ENCODE results near the gene CLRN3. TPM values are rescaled to one million over a fixed set of nuclear protein-coding genes. Genes with fewer than 3 reads are reported as not detected.

Gene CLRN3, protein sequence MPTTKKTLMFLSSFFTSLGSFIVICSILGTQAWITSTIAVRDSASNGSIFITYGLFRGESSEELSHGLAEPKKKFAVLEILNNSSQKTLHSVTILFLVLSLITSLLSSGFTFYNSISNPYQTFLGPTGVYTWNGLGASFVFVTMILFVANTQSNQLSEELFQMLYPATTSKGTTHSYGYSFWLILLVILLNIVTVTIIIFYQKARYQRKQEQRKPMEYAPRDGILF
- 10 to 100 TPM; 18.4 to 22.8 (median 21.4) TPM for polyA plus RNA-seq (ENCODE audit: insufficient read length in 3 of 3)

- DNase-seq (ENCODE audit: low read depth in 3 of 3, low spot score in 2 of 3): no peak
These were observed at the start of gene CLRN3 for GRCh38 chr10:127892743-127893142. Gene CLRN3 (minus strand): TSS chr10:127892941. CDS start chr10:127892784, 157 bp downstream.

DNA sequence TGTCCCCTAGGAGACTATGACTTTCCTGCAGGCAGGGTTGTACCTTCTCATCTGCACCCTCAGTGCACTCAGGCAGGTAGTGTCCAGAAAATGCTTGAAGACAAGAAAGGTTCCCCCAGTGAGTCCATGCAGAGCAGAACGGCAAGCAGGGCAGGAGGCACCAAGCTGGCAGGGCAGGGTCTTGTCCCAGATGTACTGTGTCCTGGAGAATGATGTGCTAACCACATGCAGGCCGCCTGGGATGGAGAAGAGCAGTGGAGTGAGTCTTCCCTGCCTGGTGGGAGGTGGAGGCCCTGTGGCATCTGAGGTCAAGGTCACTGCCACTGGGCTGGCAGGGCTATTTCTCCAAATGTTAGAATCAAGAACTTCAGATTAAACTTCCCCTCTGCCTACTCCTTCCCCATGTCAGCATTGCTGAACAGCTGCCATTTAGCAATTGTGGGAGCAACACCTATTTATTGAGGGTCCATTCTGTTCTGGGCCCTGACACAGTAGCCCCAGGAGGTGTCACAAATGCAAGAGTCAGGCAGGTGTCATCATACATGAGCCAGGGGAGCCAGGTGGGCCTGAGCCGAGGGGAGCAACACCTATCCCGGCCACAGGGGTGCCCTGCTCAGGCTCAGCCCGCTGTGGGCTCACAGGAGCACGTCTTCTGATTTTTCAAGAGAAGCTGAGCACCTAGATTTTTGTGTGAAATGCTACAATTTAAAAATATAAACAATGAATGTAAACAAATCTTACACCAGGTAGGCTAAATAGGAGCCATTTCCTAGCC, 48.3 kb upstream of the CLRN3 start:
- DNase-seq (ENCODE audit: low read depth in 3 of 3, low spot score in 2 of 3): no peak

GRCh38 chr10:127939786-127940330, 47.1 kb upstream of the CLRN3 start:
- DNase-seq (ENCODE audit: low read depth in 3 of 3, low spot score in 2 of 3): no peak

DNA sequence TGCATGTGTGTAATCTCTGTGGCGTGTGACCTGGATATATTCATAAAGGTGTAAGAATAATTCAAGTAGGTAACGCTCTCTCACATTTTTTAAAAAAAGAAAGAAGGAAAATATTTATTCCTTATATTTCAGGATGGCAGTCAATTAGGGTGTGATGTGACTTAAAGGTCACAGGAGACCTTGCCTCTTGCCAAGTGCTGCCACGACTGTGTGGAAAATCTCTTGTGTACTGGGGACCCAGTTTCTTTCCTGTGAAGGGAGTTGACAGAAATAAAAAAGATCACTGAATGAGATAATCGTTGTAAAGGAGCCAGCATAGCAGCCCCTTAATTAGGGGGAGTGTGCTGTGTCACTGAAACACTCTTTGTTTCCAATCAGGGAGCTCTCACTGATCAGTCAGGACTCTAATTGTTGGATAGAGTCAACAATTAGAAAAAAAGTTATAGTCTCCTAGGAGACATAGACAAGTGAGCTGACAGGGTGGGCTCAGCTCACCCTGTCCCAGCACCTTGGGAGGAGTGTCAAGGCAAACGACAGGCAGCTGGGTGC, 45.2 kb upstream of the CLRN3 start:
- DNase-seq (ENCODE audit: low read depth in 3 of 3, low spot score in 2 of 3): no peak

- DNase-seq (ENCODE audit: low read depth in 3 of 3, low spot score in 2 of 3): no peak
These were observed 44.3 kb upstream of the CLRN3 start for GRCh38 chr10:127937069-127937468.

DNA sequence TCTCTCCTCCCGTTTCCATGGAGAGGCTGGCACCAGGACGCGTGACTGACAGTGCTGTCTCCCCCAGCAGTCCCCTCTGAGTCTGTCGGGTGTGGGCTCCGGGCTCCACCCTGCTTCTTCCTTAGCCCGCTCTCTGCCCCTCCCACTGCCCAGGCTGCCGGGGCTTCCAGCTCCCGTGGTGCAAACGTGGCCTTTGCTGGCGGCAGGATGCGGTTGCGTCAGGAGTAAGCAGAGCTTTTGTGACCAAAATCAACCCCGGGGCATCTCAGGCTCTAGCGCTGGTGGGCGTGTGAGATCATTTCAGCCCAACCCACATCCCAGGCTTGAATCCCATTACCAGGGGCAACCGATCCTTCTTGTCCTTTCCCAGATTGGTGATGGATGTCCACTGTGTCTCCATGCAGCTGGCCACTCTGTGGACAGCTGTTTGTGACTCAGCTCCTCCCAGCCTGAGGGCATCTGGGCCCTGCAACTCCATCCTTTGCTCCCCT, 42.4 kb upstream of the CLRN3 start:
- no peak for DNase-seq (ENCODE audit: low read depth in 3 of 3, low spot score in 2 of 3)

DNA sequence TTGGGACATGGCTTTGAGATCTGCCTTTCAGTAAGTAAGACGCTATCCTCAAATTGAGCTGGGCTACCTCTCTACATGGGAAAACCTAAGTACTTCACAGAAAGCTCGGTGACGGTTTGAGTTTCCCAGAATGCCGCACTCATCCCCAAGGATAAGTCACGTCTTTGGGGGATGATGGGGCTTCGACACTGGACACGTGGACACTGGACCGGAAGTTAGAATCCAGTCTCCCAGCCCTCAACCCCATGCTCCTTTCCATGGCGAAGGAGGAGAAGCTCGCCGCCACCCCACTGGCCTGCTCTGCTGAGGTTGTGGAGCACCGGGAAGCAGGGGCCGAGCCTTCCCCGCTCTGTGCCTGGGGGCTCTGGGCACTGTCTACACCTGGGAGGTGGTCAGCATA, 41.6 kb upstream of the CLRN3 start:
- DNase-seq (ENCODE audit: low read depth in 3 of 3, low spot score in 2 of 3): no peak

DNA sequence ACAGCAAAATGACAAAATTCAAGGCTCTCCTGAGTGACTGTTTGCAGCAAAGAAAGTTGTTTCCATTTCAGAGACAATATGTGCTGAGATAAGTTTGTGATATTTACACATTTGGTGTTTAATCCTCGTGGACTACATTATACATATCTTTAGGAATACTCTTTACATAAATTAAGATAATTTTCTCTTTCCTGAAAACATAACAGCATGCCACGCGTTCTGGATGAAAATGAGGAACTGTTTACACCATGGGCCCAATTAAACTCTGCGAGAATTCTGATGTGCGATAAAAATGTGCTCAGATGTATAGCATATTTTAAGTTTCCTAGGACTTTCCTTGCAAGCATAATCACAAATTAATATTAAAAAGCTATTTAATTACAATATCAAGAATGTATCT, 40.5 kb upstream of the CLRN3 start:
- no peak for DNase-seq (ENCODE audit: low read depth in 3 of 3, low spot score in 2 of 3)

DNA sequence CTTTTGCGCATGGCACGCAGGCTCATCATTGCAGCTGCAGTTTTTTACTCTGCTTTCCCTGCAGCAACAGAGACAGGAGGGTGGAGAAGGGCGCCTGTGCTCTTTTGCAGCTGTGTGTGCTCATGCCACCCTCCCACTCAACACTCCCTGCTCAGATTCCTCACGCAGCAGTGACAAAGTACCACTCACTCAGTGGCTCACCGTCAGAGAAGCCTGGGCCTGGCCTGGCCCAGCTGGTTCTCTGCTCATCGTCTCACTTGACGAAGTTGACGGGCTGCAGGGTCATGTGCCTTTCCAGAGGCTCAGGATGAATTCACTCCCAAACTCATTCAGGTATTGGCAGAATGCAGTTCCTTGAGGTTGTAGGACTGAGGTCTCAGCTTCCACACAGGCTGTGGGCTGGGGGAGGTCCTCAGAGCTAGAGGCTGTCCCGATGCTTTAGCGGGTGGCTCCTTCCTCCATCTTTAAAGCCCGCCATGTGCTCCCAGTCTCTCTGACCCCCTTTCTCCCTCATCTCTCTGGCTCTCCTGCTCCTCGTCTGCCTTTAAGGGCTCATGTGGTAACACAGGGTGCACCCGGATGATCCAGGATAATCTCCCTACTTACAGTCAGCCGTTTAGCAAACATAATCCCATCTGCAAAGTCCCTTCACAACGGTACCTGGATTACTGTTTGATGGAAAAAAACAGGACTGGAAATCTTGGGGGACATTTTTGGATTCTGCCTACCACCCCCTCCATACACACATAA, 40.0 kb upstream of the CLRN3 start:
- no peak for DNase-seq (ENCODE audit: low read depth in 3 of 3, low spot score in 2 of 3)

GRCh38 chr10:127928021-127928806, 35.5 kb upstream of the CLRN3 start:
- no peak for DNase-seq (ENCODE audit: low read depth in 3 of 3, low spot score in 2 of 3)

GRCh38 chr10:127926455-127926854, 33.7 kb upstream of the CLRN3 start:
- DNase-seq (ENCODE audit: low read depth in 3 of 3, low spot score in 2 of 3): no peak

DNA sequence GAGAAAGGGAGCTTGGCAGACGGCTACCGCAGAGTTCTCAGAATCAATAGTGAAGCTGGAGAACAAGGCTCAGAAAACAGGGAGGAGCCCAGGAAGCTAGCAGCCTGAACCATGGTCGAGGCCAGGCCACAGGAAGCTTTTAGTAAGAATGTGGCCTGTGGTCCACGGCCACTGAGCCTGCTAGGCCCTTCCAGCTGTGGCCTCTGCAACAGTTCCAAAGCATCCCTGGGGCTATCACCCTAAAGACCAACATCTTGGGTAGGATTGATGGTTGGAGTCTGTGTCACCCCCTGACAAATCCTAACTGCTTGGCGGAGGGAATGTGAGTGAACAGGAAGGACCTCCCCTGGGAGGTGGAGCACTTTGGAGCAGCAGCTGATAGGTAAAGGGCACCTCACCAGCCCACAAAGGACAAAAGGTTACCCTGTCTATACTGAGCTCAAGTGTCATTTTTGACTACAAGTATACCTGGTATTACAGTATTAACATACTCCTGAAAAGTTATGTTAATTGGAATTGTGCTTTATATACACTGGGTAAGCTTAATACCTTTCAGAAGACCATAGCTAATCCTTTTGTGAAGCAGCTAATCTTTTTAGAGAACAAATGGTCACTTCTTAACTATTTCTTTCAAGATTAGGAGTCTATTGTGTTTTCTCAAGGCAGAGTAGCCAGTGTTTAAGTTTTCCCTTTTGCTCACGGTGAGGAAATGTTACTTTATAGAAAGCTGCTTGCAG, 32.9 kb upstream of the CLRN3 start:
- DNase-seq (ENCODE audit: low read depth in 3 of 3, low spot score in 2 of 3): no peak

GRCh38 chr10:127923646-127924045, 30.9 kb upstream of the CLRN3 start:
- DNase-seq (ENCODE audit: low read depth in 3 of 3, low spot score in 2 of 3): no peak

- no peak for DNase-seq (ENCODE audit: low read depth in 3 of 3, low spot score in 2 of 3)
These were observed 30.1 kb upstream of the CLRN3 start for GRCh38 chr10:127922675-127923366.

DNA sequence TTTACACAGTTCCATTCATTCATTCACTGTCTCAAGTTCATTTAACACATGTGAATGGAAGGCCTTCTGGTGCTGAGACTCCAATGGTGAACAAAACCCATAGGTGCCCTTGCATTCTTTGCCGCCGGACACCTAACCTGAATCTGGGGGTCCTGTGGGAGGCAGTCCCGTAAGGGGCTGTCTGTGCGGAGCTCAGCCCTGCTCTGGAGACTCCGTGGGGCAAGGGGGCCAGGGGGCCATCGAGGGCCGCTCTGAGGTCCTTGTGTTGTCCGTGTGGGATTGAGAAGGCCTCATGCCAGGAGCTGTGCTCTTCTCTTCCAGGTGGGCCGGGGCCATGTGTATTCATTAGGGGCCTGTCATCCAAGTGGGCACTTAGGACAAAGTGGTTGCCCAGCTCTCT, 29.5 kb upstream of the CLRN3 start:
- DNase-seq (ENCODE audit: low read depth in 3 of 3, low spot score in 2 of 3): no peak

GRCh38 chr10:127921753-127922145, 29.0 kb upstream of the CLRN3 start:
- no peak for DNase-seq (ENCODE audit: low read depth in 3 of 3, low spot score in 2 of 3)

DNA sequence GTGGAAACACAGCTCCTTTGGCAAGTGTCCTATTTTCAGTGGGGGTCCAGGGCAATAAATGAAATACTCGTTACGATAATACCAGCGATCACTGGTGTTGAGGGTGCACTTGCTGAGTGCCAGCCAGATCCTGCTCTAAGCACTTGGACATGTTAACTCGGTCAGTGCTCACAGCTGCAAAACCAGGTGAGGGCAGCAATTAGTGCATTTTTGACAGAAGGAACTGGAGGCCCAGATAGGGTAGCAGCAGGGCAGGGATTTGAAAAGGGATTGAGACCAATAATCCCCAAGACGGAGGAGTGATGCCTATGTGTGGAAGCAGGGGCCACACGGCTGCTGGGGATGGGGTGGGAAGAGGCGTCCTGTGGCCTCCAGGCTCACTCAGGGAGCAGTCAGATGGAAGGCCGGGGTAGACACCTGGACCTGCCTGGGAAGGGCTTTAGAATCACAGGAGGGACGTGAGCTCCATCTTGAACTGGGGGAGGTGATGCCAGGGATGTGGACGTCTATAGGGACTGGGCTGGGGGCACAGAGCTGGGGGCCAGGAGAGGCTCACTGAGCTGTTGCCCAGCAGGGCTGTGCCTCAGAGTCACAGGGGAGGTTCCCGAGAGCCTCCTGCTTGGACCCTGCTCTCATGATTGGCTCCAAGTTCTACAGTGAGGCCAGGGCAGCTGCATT, 28.5 kb upstream of the CLRN3 start:
- DNase-seq (ENCODE audit: low read depth in 3 of 3, low spot score in 2 of 3): no peak
